ENCODE results near the gene EDEM3. TPM values are rescaled to one million over a fixed set of nuclear protein-coding genes. Genes with fewer than 3 reads are reported as not detected.
A peak's percentile ranks its signal among the peaks of the same experiment; 100 is the strongest.
"Not testable (repeated sequence)": the region's sequence is repeated elsewhere in the genome, so short reads cannot be mapped to it uniquely, and the experiment has no call there.

EDEM3 gene
- total RNA-seq, 1 donor from 2014 or later: 35.0 TPM

DNA sequence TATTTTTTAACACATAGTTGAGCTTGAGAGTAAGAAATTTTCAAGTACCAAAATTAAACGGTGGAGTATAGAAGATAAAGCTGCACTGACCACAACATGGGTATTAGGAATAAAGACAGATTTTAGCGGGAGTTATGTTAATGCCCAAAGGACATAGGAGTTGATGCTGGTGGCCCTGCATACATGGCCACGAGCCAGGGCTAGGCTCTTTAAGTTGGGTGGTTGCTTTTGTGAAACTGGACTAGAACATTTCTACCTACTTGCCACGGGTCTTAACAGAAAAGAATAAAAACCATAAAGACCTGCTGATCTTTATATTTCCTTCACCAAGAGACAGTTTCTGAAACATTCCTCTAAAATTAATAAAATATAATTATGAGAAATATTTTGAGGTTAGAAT lies 14.9 kb downstream of the EDEM3 start:
- no peak for DNase-seq (ENCODE audit: low read depth in 2 of 2)

DNA sequence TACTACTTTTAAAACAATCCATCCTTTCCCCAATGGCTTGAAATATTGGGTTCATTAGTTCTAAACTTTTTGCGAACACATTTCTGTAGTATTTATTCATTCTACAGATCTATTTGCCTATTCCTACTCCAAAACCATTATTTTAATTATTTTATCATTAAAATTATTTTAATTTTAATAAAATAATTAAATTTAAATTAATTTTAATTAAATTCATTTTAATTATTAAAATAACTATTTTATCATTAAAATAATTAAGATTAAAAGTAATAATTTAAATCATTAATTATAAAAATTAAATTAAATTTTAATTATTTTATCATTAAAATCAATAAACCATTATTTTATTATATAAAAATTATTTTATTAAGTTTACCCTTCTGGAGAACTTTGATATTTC lies 15.6 kb downstream of the EDEM3 start:
- no peak for DNase-seq (ENCODE audit: low read depth in 2 of 2)

DNA sequence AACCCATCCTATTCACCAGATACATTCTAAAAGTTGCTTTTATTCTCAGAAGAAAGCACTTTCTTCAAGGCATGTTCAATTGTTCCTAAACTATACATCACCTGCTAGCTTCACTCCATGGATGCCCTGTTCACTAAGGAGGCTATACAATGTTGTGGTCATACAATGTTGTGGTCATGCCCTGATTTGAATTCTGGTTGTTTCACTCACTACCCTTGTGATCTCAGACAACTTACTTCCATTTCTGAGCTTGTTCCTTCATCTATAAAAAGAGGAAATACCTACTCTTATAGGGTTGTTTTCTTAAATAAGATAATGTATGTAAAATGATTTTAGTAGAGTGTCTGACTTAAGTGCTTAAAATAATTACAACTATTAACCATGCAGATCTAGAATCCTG lies 19.7 kb downstream of the EDEM3 start:
- no peak for DNase-seq (ENCODE audit: low read depth in 2 of 2)

DNA sequence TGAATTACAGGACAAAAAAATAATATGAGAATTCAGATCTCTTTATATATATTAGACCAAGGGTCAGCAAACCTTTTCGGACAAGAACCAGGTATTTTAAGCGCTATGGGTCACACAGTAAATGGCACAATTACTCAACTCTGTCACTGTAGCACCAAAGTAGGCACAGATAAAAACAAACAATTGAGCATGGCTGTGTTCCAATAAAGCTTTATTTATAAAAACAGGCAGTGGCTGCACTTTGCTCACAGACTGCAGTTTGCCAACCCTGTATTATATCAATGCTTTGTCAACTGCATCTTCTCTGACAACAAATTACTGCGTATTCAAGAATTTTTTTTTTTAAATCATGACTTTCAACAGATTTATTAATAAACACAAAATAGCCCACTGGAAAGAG lies 29.8 kb downstream of the EDEM3 start:
- no peak for DNase-seq (ENCODE audit: low read depth in 2 of 2)

DNA sequence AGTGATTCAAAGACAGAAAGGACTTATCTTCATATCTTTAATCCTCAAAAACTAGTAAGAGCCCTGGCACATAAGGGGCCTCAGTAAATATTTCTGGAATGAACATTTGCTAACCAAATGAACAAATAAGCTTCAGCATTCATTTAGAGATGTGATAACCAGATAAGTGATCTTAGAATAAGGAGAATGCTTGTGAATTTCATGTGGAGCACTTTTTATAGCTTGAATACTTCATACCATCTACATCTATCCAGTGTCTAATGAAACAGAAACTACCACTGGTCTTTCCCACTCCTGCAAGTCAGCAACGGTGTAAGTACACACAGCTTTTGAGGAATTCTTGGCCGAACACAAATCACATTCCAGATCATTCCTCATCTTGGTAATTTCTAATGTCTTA lies 38.5 kb downstream of the EDEM3 start:
- DNase-seq (ENCODE audit: low read depth in 2 of 2): no peak

DNA sequence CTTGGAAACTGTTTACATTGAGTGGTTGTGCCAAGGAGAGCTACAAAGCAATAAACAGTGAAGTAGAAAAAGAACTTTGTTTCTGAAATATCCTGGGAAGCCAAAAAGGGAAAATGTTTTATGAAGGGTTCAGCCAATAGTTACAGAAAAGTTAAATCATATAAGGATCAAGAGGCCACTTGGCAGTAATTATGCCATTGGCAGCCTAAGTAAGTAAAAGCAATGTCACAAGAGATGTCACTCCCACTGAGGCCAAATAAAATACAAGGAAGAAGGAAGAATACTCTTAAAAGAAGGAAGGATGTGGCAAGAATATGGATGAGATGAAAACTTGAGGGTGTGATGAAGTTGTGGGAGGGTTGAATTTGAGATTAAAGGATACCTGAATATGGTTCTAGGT lies 45.2 kb downstream of the EDEM3 start:
- DNase-seq (ENCODE audit: low read depth in 2 of 2): no peak

DNA sequence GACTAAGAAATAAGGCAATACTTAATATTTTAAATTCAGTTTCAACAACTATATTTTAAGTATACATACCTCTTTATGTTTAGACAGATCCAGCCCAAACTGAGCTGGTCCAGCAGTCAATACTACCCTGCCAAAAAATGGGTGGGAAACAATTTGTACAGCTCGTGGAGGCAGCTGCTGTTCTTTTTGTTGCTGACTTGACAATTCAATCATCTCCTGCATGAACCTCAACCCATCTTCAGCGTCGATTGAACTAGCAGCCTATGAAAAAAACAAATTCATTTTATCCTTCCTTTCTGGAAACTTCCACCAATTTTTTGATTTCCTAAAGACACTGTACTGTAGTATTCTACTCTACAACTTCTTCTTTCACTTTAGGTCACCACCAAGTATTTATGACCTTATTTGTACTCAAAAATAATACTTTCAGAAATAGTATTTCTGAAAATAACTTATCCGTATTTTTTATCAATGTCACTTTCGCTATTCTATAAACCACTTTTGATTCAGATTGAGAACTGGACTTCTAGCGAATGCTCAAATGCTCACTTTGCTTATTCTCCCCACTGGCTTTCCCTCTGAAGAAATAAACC lies 46.5 kb downstream of the EDEM3 start:
- no peak for DNase-seq (ENCODE audit: low read depth in 2 of 2)

DNA sequence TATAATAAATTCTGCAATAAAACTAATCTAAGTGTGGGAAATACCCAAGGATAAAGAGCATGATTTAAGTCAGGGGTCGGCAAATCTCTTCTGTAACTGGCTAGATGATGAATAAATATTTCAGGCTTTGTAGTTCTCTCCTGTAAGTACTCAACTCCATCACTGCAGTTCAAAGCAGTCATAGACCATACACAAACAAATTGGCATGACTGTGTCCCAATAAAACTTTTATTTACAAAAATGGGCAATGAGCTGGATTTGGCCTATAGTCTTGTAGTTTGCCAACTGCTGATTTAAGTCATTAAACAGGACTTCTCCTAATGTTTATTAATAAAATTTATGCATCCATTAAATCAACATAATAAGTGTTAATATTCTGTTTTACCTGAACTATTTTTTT lies 49.4 kb downstream of the EDEM3 start:
- no peak for DNase-seq (ENCODE audit: low read depth in 2 of 2)

DNA sequence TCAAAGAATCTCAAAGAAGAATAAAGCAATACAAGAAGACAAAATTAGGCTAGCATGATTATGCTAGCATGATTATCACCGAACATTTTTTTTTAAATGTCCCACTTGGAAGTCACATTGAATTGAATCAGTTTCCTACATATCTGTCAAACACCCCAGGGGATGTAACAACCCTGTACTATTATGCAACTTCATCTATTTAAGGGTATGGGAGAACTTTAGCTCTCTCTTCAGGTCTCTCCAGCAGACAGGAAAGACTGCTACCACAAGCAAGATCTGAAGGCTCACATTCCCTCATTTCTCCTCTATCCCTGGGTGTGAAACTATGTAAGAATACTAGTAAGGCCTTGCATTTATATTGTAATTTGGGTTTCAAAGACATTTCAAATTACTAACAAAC lies 52.8 kb downstream of the EDEM3 start:
- DNase-seq (ENCODE audit: low read depth in 2 of 2): no peak

DNA sequence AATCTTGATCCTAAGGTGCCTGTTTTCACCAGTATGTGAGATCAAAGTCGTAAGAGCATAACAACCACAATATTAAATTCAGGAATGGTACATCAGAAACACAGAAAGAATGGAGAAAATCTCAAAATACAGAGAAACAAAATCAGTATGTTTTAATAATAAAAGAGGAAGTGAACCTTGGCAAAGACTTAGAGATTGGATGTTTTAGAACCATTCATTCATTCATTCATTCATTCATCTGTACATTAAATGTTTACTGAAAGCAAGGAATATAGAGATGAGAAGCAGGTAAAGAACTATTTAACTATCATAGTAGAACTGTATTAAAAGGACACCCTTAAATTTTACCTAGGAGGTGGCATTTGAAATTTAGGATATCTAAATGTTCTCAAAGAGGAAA lies 55.7 kb downstream of the EDEM3 start:
- DNase-seq (ENCODE audit: low read depth in 2 of 2): no peak

DNA sequence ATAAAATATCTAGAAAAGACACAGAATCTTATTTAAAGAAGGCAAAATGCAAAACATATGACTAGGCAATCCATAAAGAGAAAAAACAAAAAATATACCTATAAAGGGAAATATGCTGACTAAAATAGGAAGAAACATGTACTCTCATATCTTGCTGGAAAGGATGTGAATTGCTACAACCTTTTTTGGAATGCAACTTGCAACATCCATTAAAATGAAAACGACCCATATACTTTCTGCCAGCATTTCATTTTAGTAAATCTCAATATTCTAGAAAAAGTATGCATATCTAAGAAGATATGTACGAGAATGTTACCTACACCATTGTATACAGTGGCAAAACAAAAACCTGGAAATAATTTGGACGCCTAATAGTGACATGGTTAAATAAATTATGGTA lies 56.6 kb downstream of the EDEM3 start:
- no peak for DNase-seq (ENCODE audit: low read depth in 2 of 2)

DNA sequence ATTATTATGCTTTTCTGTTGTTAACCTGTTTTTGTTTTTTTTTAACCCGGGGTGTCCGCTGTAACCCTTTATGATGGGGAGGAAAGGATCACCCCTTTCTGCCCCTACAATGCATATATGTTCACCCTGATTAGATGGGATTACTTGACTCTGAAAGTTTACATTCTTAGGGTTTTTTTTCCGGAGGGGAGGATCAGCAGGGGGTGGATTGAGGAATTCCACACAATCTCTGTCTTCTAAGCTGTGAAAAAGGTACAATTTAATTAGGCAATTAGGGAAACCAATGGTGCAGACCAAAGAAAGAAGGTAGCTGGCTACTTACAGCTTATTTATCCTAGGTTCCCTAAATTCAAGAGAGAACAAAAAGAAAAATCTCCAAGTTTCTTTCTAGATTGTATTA lies 58.3 kb downstream of the EDEM3 start:
- no peak for DNase-seq (ENCODE audit: low read depth in 2 of 2)

DNA sequence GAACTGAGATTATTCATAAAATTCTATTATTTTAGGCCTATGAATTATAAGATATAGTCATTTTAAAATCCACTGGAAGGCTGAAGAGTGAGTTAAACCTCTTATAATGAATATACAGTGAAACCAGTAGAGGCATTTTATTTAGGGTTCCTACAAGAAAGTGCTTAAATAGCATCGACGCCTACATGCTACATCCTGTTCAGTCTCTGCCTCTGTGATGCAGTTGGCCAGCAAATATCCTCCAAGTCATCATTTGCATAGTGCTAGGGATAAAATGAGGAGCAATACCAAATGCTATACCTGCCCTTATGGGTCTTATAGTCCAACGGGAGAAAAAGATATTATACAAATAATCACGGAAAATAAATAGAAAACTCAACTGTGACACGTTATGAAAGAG lies 59.6 kb downstream of the EDEM3 start:
- DNase-seq (ENCODE audit: low read depth in 2 of 2): no peak

DNA sequence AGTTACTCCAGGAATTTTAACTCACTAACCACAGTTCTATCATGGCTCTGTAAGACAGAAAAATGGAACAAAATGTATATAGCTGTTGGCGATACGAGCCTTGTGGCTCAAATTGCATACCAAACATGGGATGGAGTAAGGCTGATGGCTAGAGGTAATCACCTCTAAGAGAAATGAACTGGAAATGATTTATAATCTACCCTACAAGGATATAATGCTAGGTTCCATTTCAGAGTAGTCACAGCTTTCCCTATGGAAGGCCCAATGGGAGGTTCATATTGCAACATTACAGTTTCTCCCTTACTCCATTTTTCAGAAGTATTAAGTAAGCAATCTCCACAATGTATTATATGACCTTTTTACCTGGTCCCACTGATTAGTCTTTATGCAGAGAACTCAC lies 61.6 kb downstream of the EDEM3 start:
- no peak for DNase-seq (ENCODE audit: low read depth in 2 of 2)

DNA sequence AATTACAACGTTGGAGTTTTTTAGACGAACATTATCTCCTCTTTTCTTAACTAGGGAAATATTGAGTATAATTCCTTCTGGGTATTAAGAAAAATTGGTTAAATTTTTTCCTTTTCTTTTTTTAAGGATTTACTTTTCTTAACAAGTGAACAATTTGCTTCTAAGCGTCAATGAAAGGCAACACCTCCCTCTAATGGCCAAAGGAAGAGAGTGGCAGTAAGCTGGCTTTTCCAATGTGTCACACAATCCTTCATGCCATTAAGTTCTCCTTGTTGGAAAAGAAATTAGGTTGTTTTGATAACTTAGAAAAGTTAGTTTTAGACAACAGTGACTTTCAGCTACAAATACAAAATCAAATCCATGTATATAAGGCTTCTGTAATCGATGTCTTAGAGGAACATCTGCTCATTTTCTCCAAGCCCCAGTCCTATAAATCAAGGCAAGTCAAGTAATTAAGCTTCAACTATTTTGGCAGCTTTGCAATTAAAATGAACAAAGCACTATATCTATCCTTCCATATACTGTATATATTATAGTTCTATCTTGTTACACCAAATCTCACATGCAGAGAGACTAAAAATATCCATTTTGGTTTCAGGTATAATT lies 62.8 kb downstream of the EDEM3 start:
- DNase-seq (ENCODE audit: low read depth in 2 of 2): peak; percentile 43 to 55

DNA sequence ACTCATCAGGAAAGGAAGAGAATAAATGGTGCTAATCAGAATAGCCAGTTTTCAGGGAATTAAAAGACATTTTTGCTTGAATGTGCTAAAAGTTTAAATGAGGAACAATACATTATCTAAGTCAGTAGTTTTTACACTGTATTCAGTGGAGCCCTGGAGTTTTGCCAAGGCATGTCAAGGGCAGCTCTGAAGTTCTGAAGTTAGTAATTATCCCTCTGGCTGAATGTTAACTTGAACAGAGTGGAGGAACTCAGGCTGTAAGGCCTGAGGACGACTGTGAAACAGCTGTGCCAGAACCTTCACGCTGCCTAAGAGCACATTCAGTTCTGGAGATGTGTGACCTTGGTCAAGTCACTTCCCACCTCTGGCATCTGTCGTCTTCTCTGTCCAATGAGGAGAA lies 68.1 kb downstream of the EDEM3 start:
- DNase-seq (ENCODE audit: low read depth in 2 of 2): peak in 1 of 2 donors; percentile 7

DNA sequence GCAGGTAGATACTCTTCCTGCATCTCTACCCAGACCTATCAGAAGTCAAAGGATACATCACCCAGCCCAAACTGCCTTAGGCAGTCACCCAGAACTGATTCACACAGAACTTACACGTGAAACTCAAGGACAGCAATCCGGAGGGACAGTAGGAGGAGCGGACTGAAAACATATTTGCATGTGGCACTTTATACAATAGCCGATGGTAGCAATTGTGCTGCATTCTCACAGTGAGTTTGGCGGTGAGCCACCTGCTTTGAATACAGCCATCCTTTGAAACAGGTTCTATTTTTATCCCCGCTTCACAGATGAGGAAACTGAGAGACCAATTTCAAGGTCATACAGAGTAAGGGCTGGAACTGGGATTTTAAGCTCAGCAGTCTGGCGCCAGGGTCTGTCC lies 69.5 kb downstream of the EDEM3 start:
- peak in 1 of 2 donors; percentile 6 for DNase-seq (ENCODE audit: low read depth in 2 of 2)

DNA sequence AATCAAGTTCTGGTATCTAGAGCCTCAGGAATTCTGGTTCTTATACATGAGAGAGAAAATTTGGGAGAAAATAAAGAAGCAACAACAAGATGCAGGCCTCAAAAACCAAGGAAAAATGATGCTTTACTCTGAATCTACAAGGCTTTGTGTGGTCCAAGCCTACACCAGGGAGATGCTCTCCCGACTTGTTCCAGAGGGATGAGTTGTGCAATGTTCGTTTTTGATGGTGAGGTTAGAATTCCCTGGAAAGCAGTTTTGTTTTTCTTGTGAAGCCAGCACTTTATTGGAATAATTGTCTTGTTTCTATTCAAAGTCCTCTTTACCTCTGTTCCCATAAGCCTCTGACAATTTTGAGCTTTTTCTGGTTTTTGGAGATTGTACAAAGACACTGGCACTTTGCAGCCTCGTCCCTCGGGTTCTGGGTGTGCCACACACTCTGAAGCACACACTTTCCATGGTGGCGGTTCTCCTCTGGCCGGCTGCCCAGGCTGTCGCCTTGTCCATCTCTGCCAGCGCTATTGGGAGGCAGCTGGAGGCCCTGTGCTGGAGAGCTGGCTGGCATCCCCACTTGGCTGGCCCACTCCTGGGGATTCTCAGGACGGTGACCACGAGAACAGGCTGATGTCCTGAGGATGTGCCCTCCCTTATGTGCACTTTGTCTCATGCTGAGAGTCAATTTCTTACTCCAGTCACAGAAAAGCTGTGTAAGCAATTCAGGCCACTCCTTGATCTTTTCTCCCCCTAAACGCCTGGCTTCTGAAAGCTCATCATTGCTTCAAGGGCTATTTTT lies 70.2 kb downstream of the EDEM3 start:
- DNase-seq (ENCODE audit: low read depth in 2 of 2): no peak

DNA sequence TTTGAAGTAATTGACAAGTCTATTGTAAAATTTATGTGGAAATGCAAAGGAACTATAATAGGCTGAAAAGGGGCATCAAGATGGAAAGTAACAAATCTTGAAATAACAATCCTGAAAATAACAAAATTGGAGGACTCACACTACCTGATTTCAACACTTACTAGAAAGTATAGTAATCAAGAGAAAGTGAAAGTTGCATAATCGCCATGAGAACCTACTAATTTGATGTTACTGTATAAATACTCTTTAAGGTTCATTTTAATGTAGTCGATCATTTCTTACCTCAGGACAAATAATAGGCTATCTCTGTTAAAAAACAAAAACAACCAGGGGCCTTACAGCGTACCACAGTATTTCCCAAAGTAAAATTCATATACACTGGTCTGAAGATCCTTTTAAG lies 71.7 kb downstream of the EDEM3 start:
- no peak for DNase-seq (ENCODE audit: low read depth in 2 of 2)

DNA sequence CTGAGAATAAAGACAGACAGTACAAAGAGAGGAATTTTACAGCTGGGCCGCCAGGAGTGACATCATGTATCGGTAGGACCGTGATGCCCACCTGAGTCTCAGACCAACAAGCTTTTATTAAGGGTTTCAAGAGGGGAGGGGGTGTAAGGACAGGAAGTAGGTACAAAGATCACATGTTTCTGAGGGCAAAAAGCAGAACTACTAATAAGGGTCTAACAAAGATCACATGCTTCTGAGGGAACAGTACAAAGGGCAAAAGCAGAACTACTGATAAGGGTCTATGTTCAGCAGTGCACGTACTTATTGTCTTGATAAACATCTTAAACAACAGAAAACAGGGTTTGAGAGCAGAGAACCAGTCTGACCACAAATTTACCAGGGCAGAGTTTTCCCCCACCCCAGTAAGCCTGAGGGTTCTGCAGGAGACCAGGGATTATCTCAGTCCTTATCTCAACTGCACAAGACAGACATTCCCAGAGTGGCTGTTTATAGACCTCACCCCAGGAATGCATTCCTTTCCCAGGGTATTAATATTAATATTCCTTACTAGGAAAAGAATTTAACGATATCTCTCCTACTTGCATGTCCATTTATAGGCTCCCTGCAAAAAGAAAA lies 73.9 kb downstream of the EDEM3 start:
- DNase-seq (ENCODE audit: low read depth in 2 of 2): not testable (repeated sequence)

DNA sequence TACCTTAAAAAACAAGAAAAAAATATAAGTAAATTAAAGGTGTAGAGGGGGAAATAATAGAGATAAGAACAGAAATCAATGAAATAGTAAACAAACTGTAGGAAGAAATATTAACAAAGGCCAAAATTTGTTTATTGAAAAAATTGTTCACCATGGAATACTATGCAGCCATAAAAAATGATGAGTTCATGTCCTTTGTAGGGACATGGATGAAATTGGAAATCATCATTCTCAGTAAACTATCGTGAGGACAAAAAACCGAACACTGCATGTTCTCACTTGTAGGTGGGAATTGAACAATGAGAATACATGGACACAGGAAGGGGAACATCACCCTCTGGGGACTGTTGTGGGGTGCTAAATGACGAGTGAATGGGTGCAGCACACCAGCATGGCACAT lies 75.2 kb downstream of the EDEM3 start:
- not testable (repeated sequence) for DNase-seq (ENCODE audit: low read depth in 2 of 2)

DNA sequence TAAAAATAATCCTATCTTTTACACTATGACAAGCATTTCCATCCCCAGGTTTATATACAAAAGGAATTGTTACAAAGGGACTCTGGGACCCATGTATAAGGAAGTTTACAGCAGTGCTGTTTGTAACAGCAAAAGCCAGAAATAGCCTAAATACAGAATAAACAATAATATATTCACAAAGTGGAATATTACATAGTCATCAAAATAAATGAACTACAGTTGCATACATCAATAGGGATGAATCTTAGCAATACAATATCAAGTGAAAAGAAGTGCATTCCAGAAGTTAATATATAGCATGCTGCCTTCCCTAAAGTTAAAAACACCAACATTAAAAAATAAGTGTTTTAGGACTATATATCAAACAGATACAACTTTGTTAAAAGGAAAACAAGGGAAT lies 77.3 kb downstream of the EDEM3 start:
- DNase-seq (ENCODE audit: low read depth in 2 of 2): no peak

DNA sequence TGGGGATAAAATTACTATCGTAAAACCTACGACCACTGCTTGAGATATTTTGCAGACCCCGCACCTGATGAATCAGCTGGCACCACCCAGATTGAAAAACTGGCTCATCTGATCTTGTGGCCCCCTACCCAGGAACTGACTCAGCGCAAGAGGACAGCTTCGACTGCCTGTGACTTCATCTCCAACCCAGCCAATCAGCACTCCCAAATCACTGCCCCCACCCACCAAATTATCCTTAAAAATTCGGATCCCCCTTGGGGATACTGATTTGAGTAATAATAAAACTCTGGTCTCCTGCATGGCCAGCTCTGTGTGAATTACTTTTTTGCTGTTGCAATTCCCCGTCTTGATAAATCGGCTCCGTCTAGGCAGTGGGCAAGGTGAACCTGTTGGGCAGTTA lies 81.4 kb downstream of the EDEM3 start:
- no peak for DNase-seq (ENCODE audit: low read depth in 2 of 2)
